GM19240 (cell line): Measurements from ENCODE around the gene USP35.
"Not testable (repeated sequence)": the region's sequence is repeated elsewhere in the genome, so short reads cannot be mapped to it uniquely, and the experiment has no call there.

Source experiments
- DNase-seq: peaks from one replicate; pipeline ENCODE4 v3.0.0; 2011; ENCODE audit warnings: low spot score; ENCODE audit not compliant: insufficient read length

Gene USP35

DNA sequence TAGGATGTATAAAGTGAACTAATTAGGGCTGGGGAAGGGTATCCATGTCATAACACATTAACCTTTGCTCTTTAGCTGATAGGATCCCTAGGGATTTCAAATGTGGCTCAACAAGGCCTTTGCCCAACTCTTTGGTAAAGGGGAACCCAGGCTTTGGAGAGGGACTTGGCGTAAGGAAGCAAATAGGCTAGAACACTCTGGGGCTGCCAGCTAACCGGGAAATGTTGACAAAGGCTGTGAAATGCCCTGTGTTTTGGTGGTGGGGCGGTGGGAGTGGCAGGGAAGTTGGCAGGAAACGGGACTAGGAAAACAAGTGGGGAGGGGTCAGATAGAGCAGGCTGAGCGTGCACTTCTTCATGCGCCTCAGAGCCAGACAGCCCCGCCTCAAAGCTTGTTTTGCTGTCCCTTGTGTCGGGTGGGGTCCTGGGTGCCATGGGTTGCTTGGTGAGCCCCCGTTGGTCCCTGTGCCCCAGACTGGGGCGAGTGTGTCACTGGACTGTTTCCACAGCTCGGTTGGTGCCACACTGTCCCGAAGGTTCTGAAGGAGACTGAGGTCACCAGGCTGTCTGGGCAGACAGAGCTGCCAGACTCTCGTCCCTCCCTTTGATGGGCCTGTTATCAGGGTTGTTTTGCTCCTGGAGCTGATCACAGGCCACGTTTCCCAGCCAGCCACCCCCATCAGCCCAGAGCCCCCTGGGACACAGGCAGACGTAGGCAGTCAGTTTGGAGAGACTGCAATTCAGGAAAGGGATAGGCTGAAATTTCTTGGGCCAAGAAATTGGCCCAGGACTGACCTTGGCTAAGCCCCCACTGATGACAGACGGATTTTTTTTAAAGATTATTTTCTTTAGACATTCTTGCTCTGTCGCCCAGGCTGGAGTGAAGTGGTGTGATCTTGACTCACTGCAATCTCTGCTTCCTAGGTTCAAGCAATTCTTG is 19.9 kb upstream of the USP35 start:
- no peak for DNase-seq

DNA sequence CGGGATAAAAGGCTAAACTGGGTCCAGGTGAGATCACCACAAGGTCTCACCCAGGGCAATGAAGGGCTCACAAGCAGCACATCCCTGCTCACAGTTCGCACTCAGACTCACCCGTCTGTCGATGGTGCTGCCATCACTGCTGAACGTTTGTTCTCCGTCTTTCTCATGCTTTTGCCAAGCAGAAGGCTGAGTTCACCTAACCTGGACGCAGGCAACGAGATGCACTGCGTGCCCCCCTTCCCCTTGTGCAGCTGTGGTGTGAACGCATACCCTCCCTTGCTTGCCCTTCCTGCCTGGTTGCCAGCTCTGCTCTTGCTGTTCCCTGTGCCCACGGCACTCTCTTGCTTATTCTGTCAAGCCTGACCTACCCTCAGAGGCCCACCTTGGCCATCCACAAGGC is 18.3 kb upstream of the USP35 start:
- no peak for DNase-seq

DNA sequence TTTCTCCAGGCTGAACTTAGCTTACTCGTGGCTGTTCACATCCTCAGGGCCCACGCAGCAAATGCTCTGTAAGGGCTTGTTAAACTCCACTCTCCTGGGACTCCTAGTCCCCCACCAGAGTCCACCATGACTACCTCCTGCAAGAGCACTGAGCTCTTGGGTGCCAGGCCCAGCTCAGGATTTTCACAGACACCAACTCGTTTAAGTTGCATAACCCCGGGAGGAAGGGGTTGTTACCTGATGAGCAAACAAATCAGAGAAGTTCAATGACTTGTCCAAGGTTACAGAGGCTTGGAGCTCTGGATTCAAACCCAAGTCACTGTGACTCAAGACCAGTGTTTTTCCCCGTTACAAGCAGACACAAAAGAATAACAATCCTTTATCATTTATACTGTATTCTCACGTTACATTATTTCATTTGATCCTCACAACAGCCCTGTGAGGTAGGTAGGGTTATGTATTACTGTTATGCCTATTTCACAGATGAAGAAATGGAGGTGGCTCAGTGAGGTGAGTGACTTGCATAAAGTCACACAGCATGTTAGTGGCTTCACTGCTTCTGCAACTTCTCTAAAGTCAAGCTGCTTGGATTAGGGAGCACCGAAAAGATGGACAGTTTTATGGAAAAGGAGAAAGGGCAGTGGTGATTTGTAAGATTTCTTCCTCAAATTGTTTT is 17.7 kb upstream of the USP35 start:
- DNase-seq = no peak

DNA sequence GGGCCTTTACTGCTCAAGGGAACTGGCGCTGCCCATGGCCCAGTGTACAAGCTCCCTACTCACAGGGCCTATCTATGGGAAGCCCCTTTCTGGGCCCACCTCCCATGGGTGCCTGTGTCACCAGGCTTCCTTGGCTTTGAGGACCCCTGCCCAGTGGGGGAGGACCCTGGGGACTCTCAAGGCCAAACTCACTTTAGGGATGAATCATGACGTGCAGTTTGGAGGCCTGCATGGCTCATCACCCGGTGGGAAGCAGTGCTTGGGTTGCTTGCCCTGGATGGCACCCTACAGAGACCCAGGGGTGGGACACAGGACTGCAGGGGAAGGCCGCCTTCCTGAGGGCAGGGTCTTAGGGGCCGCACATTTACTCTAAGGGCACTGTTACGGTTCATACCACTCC is 16.8 kb upstream of the USP35 start:
- DNase-seq = no peak

DNA sequence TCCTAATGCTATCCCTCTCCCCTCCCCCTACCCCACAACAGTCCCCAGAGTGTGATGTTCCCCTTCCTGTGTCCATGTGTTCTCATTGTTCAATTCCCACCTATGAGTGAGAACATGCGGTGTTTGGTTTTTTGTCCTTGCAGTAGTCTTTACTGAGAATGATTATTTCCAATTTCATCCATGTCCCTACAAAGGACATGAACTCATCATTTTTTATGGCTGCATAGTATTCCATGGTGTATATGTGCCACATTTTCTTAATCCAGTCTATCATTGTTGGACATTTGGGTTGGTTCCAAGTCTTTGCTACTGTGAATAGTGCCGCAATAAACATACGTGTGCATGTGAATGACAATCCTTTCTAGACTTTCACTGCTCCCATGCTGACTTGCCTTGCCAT is 12.9 kb upstream of the USP35 start:
- not testable (repeated sequence) for DNase-seq

DNA sequence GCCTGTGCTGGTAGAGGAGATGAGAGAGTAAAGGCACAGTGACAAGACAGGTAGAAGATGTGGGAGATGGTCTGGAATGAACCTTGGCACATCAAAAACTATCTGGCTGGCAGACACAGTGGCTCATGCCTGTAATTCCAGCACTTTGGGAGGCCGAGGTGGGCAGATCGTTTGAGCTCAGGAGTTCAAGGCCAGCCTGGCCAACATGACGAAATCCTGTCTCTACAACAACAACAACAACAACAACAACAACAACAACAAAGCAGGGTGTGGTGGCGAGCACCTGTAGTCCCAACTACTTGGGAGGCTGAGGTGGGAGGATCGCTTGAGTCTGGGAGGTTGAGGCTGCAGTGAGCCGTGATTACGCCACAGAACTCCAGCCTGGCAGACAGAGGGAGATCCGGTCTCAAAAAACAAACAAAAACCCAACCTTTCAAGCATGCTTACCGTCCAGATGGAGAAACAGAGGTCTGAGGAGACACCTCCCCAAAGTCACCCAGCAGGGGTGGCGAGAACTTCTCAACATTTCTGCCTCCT is 12.0 kb upstream of the USP35 start:
- no peak for DNase-seq

DNA sequence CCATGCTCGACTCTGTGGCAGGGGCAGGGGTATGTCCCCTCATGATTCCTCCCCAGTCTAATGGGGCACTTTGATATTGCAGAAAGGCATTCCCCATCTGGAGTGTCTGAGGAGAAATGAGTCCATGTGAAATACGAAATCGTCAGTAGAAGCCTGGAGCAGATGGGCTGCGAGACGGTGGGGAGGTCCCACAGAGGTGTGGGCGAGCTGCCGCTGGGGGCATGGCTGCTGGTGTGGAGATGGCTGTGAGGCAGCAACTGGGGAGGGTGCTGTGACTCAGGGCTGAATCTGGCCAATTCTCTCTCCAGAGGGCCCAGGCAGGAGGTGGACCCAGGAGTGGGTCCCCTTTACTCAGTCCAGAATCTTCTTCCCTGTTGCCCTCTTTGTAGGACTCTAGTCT is 11.5 kb upstream of the USP35 start:
- DNase-seq = no peak

DNA sequence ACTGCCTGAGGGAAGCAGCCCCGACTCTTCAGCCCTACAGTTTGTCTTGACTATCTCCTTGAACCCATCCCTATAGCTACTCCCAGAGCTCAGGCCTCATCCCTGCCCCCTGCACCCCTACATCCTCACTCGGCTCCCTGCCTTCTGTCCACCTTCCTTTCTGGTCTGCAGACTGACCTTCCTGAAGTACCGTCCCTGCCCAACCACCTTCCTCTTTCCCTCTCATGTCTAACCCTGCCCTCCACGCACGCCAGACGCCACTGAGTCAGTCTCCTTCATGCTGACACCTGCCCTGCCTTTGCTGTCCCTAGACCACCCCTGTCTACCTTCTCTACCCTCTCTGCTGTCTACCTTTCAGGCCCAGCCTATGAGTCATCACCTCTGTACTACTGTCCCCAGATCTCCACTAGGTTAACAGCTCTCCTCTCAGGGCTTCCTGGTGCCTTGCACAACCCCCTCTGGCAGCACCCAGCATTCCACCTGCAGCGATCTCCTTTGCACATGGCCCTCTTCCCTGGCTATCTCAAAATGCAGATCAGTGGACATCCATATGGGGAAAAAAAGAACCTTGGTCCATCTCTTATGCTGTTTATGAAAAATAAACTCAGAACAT is 9.2 kb upstream of the USP35 start:
- DNase-seq = no peak

DNA sequence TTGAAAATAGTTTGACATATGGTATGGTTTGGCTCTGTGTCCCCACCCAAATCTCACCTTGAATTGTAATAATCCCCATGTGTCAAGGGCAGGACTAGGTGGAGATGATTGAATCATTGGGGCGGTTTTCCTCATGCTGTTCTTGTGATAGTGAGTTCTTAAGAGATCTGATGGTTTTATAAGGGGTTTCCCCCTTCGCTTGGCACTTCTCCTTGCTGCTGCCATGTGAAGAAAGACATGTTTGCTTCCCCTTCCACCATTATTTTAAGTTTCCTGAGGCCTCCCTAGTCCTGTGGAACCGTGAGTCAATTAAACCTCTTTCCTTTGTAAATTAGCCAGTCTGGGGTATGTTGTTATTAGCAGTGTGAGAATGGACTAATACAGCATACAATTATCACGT is 8.0 kb upstream of the USP35 start:
- no peak for DNase-seq

DNA sequence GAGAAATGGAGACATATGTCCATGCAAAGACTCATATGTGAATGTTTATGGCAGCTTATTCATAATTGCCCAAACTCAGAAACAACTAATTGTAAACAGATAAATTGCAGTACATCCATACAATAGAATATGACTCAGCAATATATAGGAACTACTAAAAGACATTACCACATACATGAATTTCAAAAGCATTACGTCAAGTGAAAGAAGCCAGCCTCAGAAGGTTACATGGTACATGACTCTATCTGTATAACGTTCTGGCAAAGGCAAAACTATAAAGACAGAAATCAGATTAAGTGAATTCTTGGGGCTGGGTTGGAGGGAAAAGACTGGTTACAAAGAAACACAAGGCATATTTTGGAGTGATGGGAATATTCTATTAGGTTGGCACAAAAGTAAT is 7.5 kb upstream of the USP35 start:
- DNase-seq = no peak

DNA sequence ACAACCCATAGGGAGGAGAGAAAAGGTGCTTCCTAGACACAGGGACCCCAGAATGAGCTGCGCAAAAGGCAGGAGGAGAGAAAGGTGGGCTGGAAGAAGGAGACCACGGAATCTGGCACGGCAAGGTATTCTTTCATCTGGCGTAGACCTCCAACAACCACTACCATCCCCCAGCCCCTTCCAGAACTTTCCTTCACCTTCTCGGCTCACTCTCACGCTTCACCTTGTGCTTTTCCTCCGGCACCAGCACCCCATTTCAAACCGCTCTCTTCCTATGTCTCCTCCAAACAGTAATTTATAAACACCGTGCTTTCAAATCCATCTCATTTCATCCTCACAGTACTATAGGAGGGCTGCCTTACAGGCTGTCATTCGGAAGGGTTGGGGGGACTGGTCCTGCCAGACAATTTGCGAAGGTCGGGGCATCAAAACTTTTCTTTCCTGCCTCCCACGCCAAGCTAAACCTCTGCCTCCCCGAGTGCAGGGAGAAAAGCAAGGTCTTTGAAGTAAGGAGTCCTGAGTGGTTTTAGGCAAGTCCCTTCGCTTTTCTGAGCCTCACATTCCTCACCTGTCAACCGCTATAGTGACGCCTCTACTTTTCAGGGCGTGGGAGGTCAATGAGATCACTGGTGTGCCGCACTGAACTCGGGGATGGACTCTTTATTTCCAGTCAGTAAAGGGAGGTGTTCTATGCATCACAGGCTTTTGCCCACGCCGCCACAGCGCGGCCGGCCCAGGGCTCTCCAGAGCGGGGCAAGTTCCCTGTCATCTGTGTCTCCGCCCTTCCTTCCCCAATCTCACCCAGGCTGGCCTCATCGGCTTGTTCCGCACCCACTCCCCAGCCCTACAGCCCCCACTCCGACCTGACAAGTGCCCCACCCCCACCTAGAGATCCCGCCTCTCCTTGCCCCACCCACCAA is 1.1 kb upstream of the USP35 start:
- peak; percentile 36 for DNase-seq

DNA sequence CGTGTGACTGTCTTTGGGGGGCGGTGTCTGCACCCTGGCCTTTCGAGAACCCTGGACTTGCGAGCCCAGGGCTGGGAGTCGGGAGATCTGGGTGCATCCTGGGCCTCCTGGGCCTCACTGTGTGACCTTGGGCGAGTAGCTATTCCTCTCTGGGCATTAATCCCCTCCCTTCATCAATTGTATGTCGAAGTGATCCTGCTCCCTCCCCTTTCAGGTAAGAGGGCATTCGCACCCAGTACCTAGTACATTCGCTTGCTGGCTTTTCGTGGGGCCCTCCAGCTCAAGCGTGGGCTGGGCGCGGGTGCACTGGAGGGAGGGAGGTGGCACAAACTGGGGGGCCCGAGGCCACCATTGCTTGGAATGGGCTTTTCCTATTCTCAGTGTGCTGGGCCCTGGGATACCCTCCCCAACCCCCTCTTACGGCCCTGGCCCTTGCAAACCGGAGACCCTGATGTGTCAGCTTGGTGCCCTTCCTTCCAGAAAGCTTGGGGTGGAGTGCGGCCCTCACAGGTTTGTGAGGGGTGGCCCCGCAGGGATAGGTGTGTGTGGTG is 530 bp downstream of the USP35 start:
- DNase-seq = no peak

DNA sequence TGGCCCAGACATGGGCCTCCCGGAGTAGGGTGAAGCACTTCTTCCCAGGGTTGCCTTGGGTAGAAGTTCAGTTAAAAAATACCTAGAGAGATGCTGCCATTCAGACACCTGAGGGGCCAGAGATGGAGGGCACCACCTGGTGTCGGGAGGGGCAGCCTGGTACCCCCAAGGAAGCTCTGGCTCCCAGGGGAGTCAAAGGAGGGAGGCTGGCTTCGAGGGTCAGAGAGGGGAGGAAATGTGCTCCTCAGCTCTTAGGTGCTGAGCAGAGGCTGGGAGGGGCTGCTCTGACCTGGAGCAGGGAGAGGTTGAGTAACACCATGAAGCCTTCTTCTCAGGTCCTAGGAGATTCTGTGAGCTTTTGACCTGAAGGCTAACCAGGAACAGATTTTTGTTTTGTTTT is 1.1 kb downstream of the USP35 start:
- DNase-seq = no peak

DNA sequence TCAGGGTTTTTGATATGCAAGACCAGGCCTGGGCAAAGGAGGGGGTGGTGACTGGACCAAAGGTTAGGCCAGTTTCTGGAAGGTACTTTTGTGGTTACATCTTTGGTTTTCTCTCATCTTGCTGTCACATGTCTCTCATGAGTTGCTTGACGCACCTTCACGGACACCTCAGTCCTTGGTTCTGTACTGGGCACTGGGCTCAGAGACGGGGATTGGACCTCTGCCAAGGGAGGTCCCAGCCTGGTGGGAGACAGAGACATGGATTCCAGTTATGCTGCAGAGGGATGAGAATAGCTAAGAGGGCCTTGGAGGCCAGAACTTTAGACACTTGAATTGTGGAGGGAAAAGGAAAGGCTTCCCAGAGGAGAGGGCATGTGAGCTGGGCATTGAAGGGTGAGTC is 1.7 kb downstream of the USP35 start:
- DNase-seq = no peak

DNA sequence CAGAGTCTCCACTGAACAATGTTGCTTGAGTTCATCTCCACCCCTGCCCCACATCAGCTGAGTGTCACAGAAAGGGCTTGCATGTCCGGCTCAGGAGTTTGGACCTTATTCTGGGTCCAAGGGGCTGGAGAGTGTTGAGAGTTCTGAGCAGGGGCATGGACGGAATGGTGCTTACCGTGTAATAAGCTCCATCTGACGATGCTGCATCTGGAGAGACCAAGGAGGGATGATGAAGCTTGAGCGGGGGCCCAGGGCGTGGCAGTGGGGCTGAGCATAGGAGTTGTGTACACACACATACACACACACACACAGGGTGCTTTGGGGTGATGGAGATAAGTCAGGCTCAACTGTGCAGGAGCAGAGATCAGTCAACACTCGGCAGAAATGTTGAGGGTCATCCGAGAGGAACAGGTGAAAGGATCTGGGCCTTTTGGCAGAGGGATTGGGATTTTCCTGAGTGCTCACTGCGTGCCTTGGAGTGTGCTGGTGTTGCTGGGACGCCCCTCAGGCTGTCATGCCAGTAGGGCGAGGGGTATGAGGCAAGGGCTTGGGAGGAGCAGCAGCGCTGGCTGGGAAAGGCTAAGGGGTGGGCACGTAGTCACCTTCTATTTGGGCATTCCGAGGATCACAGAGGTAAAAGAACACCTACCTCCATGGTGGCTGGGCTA is 2.3 kb downstream of the USP35 start:
- DNase-seq = no peak

DNA sequence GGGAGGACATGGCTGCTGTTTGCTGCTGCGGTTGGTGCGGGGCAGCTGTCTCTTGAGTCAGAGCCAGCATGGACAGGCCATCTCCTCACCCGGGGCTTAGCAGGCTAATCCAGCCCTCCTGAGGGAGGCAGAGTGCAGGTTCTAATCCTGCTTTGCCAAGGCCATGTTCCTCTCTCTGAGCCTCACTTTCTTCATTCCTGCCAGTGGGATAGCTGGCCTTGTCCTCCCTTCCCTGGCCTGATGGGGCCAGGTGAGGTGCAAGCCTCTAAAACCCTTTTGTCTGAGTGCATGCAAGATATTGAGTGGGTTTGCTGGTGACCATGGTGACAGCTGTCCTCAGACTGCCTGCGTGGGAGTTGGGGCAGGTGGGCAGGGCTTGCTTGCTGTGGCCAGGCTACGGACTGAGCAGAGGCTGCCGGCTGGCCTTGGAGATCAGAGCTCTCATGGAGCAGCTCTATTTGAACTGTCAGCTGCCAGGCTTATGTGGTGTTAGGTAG is 3.6 kb downstream of the USP35 start:
- DNase-seq = no peak

DNA sequence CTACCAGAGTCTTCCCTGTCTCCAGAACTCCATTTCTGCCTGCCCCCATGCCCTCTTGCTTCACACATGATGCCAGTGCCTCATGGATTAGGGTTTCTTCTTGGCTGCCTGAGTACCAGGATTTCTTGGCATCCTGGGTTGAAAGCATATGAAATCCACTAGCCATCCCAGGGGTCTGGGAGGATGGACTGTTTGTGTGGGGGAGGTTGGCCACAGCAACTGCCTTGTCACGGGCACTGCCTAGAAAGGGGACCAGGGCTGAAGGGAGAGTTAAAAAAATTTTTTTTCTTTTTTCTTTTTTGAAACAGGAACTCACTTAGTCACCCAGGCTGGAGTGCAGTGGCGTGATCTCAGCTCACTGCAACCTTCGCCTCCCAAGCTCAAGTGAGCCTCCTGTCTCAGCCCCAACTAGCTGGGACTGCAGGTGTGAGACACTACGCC is 4.2 kb downstream of the USP35 start:
- DNase-seq = no peak

DNA sequence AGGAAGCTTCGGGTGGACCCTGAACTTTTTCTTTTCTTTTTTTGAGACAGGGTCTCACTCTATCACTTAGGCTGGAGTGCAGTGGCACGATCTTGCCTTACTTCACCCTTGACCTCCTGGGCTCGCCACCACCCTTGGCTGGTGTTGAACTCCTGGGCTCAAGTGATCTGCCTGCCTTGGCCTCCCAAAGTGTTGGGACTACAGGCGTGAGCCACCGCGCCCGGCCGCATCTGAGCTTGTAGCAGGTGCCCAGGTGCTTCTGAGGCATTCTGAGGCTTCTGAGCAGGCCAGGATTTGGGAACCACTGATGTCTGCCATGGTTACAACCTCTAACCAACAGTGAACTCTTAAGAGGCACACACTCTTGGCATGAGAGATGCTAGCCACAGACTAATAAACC is 5.1 kb downstream of the USP35 start:
- DNase-seq = no peak

DNA sequence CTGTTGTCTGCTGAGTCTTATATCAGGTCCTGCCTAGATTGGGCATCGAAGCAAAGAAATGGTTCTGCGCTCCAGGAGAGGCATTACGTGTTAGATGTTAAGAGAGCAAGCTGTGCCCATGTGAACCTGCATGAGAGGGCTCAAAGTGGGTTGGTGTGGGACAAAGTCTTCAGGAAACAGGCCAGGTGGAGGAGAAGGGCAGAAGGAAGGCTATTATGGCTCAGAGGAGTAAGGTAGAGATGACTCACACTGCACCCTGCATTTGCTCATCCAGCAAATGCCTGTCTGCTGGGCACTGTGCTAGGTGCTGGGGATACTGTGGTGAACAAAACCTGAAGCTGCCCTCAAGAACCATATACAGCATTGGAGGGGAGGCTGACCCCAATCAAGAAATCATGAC is 5.8 kb downstream of the USP35 start:
- no peak for DNase-seq
